Activated T-helper 1 cell treated with anti-CD3 and anti-CD28 coated beads, Interleukin-12 subunit alpha, Interleukin-12 subunit beta, Interleukin-2, Interleukin-4 antibody, amounts not matched to agents 30 ng/mL and 10 ng/mL and 1 ng/mL, durations not matched to agents 14 hours and 24 hours and 36 hours (primary cell): ENCODE results near the gene PLXNC1. TPM values are rescaled to one million over a fixed set of nuclear protein-coding genes. Genes with fewer than 3 reads are reported as not detected.

Source experiments
- DNase-seq: peaks from one replicate; pipeline ENCODE4 v3.0.0; 2021; ENCODE audit warnings: low spot score
- H3K27ac Mint-ChIP-seq: one replicate; pipeline ENCODE4 v1.8.0; 2021; ENCODE audit warnings: mild to moderate bottlenecking, mixed read lengths
- H3K27me3 Mint-ChIP-seq: one replicate; pipeline ENCODE4 v1.8.0; 2022; ENCODE audit warnings: mild to moderate bottlenecking, moderate library complexity, mixed read lengths; ENCODE audit not compliant: insufficient read depth
- H3K36me3 Mint-ChIP-seq: one replicate; pipeline ENCODE4 v1.8.0; 2021; ENCODE audit warnings: low read depth, mixed read lengths
- H3K4me1 Mint-ChIP-seq: one replicate; pipeline ENCODE4 v1.8.0; 2021; ENCODE audit warnings: low read depth, mixed read lengths
- H3K4me3 Mint-ChIP-seq: one replicate; pipeline ENCODE4 v1.8.0; 2021; ENCODE audit warnings: mild to moderate bottlenecking, moderate library complexity, mixed read lengths
- H3K9me3 Mint-ChIP-seq: one replicate; pipeline ENCODE4 v1.8.0; 2021; ENCODE audit warnings: mixed read lengths
- intact Hi-C: fragments of 100-400 bp; cut with micrococcal nuclease; formaldehyde crosslinking; loops from one replicate; pipeline ENCODE4 v1.15.1; 2024
- total RNA-seq: library from RNA; stranded (reverse); gene quantifications from 2 replicates; pipeline ENCODE4 v1.2.3, GENCODE V29; 2022

Gene PLXNC1
- total RNA-seq, 1 donor from 2014 or later, result 22.7 TPM

- no peak overlapping the region for H3K4me3 Mint-ChIP-seq
- H3K36me3 Mint-ChIP-seq, result peaks cover 55% of the 10 kb centered on the region
- intact Hi-C loops, result no loop called here
These were observed 44.8 kb downstream of the PLXNC1 start for GRCh38 chr12:94193168-94193567.

GRCh38 chr12:94195483-94195882, 47.1 kb downstream of the PLXNC1 start:
- no peak overlapping the region for H3K27ac Mint-ChIP-seq
- no peak for DNase-seq
- H3K36me3 Mint-ChIP-seq, result peaks cover 64% of the 10 kb centered on the region
- intact Hi-C loops, result no loop called here
- no peaks in the 10 kb centered on the region for H3K27me3 Mint-ChIP-seq
- peaks cover 19% of the 10 kb centered on the region for H3K9me3 Mint-ChIP-seq
- H3K4me3 Mint-ChIP-seq, result no peak overlapping the region
- peaks cover 16% of the 10 kb centered on the region for H3K4me1 Mint-ChIP-seq

More at GRCh38 chr12:94193168-94193567, 44.8 kb downstream of the PLXNC1 start:
- Mint-ChIP-seq H3K9me3 (peaks cover 19% of the 10 kb centered on the region), H3K4me1 (peaks cover 6% of the 10 kb centered on the region), H3K27me3 (no peaks in the 10 kb centered on the region), H3K27ac (no peak overlapping the region)
- DNase-seq, result no peak

- Mint-ChIP-seq H3K4me1 (peaks cover 32% of the 10 kb centered on the region), H3K9me3 (peaks cover 5% of the 10 kb centered on the region), H3K27ac (no peak overlapping the region), H3K36me3 (peaks cover 54% of the 10 kb centered on the region), H3K27me3 (no peaks in the 10 kb centered on the region), H3K4me3 (no peak overlapping the region)
- no peak for DNase-seq
- intact Hi-C loops, result no loop called here
These were observed 50.1 kb downstream of the PLXNC1 start for GRCh38 chr12:94198469-94198868.

GRCh38 chr12:94198872-94199271, 50.5 kb downstream of the PLXNC1 start:
- no peaks in the 10 kb centered on the region for H3K27me3 Mint-ChIP-seq
- no peak overlapping the region for H3K27ac Mint-ChIP-seq
- H3K9me3 Mint-ChIP-seq, result peaks cover 1% of the 10 kb centered on the region
- intact Hi-C loops, result no loop called here
- peaks cover 51% of the 10 kb centered on the region for H3K36me3 Mint-ChIP-seq
- no peak for DNase-seq
- H3K4me1 Mint-ChIP-seq, result peaks cover 36% of the 10 kb centered on the region
- H3K4me3 Mint-ChIP-seq, result no peak overlapping the region

GRCh38 chr12:94200069-94200468, 51.7 kb downstream of the PLXNC1 start:
- H3K27ac Mint-ChIP-seq, result no peak overlapping the region
- H3K27me3 Mint-ChIP-seq, result no peaks in the 10 kb centered on the region
- H3K36me3 Mint-ChIP-seq, result peaks cover 46% of the 10 kb centered on the region
- peaks cover 48% of the 10 kb centered on the region for H3K4me1 Mint-ChIP-seq
- no peak for DNase-seq
- H3K4me3 Mint-ChIP-seq, result no peak overlapping the region
- intact Hi-C loops, result loop anchor here (10.0 kb wide), 2 partner anchors 415 to 1015 kb away; partner anchors contain the start of genes FGD6 and VEZT
- no peaks in the 10 kb centered on the region for H3K9me3 Mint-ChIP-seq

- no peaks in the 10 kb centered on the region for H3K27me3 Mint-ChIP-seq
- H3K4me3 Mint-ChIP-seq, result no peak overlapping the region
- peaks cover 55% of the 10 kb centered on the region for H3K4me1 Mint-ChIP-seq
- H3K36me3 Mint-ChIP-seq, result peaks cover 41% of the 10 kb centered on the region
- no peak overlapping the region for H3K27ac Mint-ChIP-seq
- intact Hi-C loops, result loop anchor here (10.0 kb wide), 2 partner anchors 416 to 1014 kb away; partner anchors contain the start of genes FGD6 and VEZT
- no peak for DNase-seq
- H3K9me3 Mint-ChIP-seq, result no peaks in the 10 kb centered on the region
These were observed 52.3 kb downstream of the PLXNC1 start for GRCh38 chr12:94200695-94201094.

- H3K4me1 Mint-ChIP-seq, result peaks cover 73% of the 10 kb centered on the region
- peak overlapping the region; percentile 35 for H3K4me3 Mint-ChIP-seq
- no peak for DNase-seq
- H3K9me3 Mint-ChIP-seq, result no peaks in the 10 kb centered on the region
- intact Hi-C loops, result loop anchor here (10.0 kb wide), 2 partner anchors 418 to 1012 kb away; partner anchors contain the start of genes FGD6 and VEZT
- no peaks in the 10 kb centered on the region for H3K27me3 Mint-ChIP-seq
- H3K27ac Mint-ChIP-seq, result peak overlapping the region; percentile 65
- H3K36me3 Mint-ChIP-seq, result peaks cover 34% of the 10 kb centered on the region
These were observed 54.1 kb downstream of the PLXNC1 start for GRCh38 chr12:94202245-94203180.

GRCh38 chr12:94203181-94203546, 54.8 kb downstream of the PLXNC1 start:
- intact Hi-C loops, result loop anchor here (10.0 kb wide), 2 partner anchors 418 to 1012 kb away; partner anchors contain the start of genes FGD6 and VEZT
- Mint-ChIP-seq H3K36me3 (peaks cover 30% of the 10 kb centered on the region), H3K27me3 (no peaks in the 10 kb centered on the region), H3K27ac (peak overlapping the region; percentile 65), H3K9me3 (no peaks in the 10 kb centered on the region), H3K4me1 (peaks cover 79% of the 10 kb centered on the region), H3K4me3 (peak overlapping the region; percentile 2)
- no peak for DNase-seq

GRCh38 chr12:94203796-94204195, 55.4 kb downstream of the PLXNC1 start:
- DNase-seq, result no peak
- Mint-ChIP-seq H3K9me3 (no peaks in the 10 kb centered on the region), H3K27me3 (no peaks in the 10 kb centered on the region), H3K4me3 (no peak overlapping the region), H3K27ac (peak overlapping the region; percentile 47), H3K36me3 (peaks cover 26% of the 10 kb centered on the region), H3K4me1 (peaks cover 82% of the 10 kb centered on the region)
- intact Hi-C loops, result loop anchor here (10.0 kb wide), 2 partner anchors 419 to 1011 kb away; partner anchors contain the start of genes FGD6 and VEZT

GRCh38 chr12:94204499-94205247, 56.3 kb downstream of the PLXNC1 start:
- no peak for DNase-seq
- peaks cover 90% of the 10 kb centered on the region for H3K4me1 Mint-ChIP-seq
- H3K9me3 Mint-ChIP-seq, result no peaks in the 10 kb centered on the region
- H3K27ac Mint-ChIP-seq, result peak overlapping the region; percentile 77
- H3K36me3 Mint-ChIP-seq, result peaks cover 30% of the 10 kb centered on the region
- intact Hi-C loops, result loop anchor here (5.0 to 10.0 kb wide), 4 partner anchors 420 to 1010 kb away; partner anchors contain the start of genes FGD6, SOCS2 and VEZT
- no peaks in the 10 kb centered on the region for H3K27me3 Mint-ChIP-seq
- H3K4me3 Mint-ChIP-seq, result peak overlapping the region; percentile 68

- H3K9me3 Mint-ChIP-seq, result no peaks in the 10 kb centered on the region
- peaks cover 26% of the 10 kb centered on the region for H3K36me3 Mint-ChIP-seq
- peaks cover 81% of the 10 kb centered on the region for H3K4me1 Mint-ChIP-seq
- H3K27me3 Mint-ChIP-seq, result no peaks in the 10 kb centered on the region
- H3K27ac Mint-ChIP-seq, result peak overlapping the region; percentile 100
- H3K4me3 Mint-ChIP-seq, result peak overlapping the region; percentile 76
- intact Hi-C loops, result loop anchor here (5.0 to 10.0 kb wide), 4 partner anchors 421 to 1009 kb away; partner anchors contain the start of genes FGD6, SOCS2 and VEZT
- no peak for DNase-seq
These were observed 57.4 kb downstream of the PLXNC1 start for GRCh38 chr12:94205822-94206221.

GRCh38 chr12:94206886-94207285, 58.5 kb downstream of the PLXNC1 start:
- H3K27me3 Mint-ChIP-seq, result no peaks in the 10 kb centered on the region
- intact Hi-C loops, result loop anchor here (5.0 to 10.0 kb wide), 4 partner anchors 422 to 1008 kb away; partner anchors contain the start of genes FGD6, SOCS2 and VEZT
- H3K4me3 Mint-ChIP-seq, result peak overlapping the region; percentile 76
- peaks cover 4% of the 10 kb centered on the region for H3K9me3 Mint-ChIP-seq
- peaks cover 85% of the 10 kb centered on the region for H3K4me1 Mint-ChIP-seq
- DNase-seq, result no peak
- peak overlapping the region; percentile 100 for H3K27ac Mint-ChIP-seq
- peaks cover 32% of the 10 kb centered on the region for H3K36me3 Mint-ChIP-seq
